Thoracic aorta (tissue), 2 donors: Measurements from ENCODE around the gene SP140. TPM values are rescaled to one million over a fixed set of nuclear protein-coding genes. Genes with fewer than 3 reads are reported as not detected.

Experiments
- ATAC-seq: fragments of 150-250 bp; one replicate; pipeline ENCODE4 v1.8.0; 2017; ENCODE audit warnings: low read depth; ENCODE audit not compliant: insufficient number of reproducible peaks, low FRiP score
- DNase-seq: peaks from one replicate; pipeline ENCODE4 v3.0.0-alpha.2; 2020; ENCODE audit warnings: low spot score
- H3K27ac ChIP-seq, 2 donors: fragments of 200-600 bp; sonication (generic); 1 replicate in 1 of 2; 2 replicates in 1 of 2; pipeline ENCODE4 v1.5.1; 2016; ENCODE audit warnings: mild to moderate bottlenecking in 2 of 2, moderate library complexity in 2 of 2
- H3K27me3 ChIP-seq: fragments of 200-600 bp; sonication (generic); replicated peaks from 2 replicates; pipeline ENCODE4 v1.6.0; 2016; ENCODE audit warnings: mild to moderate bottlenecking; ENCODE audit not compliant: insufficient read depth
- H3K36me3 ChIP-seq: fragments of 200-600 bp; sonication (generic); one replicate; pipeline ENCODE4 v1.5.1; 2016
- H3K4me1 ChIP-seq, 2 donors: fragments of 200-600 bp; sonication (generic); 1 replicate in 1 of 2; 2 replicates in 1 of 2; pipeline versions ENCODE4 v1.5.1 to v1.6.0; 2016; ENCODE audit warnings: low read depth in 2 of 2, mild to moderate bottlenecking in 1 of 2; ENCODE audit not compliant: control insufficient read depth in 1 of 2
- H3K4me3 ChIP-seq: fragments of 200-600 bp; sonication (generic); 2 replicates; pipeline ENCODE4 v1.5.1; 2016; ENCODE audit warnings: mild to moderate bottlenecking
- H3K9me3 ChIP-seq: fragments of 200-600 bp; sonication (generic); 2 replicates; pipeline ENCODE4 v1.5.1; 2016
- CTCF ChIP-seq: fragments of 200-600 bp; sonication (generic); IDR thresholded peaks from one replicate; pipeline ENCODE4 v1.5.1; 2019; ENCODE audit warnings: antibody characterized with exemption
- total RNA-seq, 2 donors: library from RNA; depleted of rRNA; stranded (reverse); fragments of >200 nt; gene quantifications; one replicate each; pipeline versions ENCODE4 v1.1.0 to v1.2.3, GENCODE V29; 2016

The SP140 gene
- total RNA-seq, 2 donors from 2014 or later = 0.95 to 8.5 TPM

GRCh38 chr2:230266638-230267037, 41.1 kb downstream of the SP140 start:
- Histone ChIP-seq H3K9me3 (no peaks in the 10 kb centered on the region), H3K36me3 (no peaks in the 10 kb centered on the region), H3K27ac (no peak overlapping the region), H3K4me3 (no peak overlapping the region), H3K4me1 (no peaks in the 10 kb centered on the region), H3K27me3 (no peaks in the 10 kb centered on the region)
- no peak for TF ChIP-seq CTCF
- DNase-seq (no peak), ATAC-seq (no peak)

- Histone ChIP-seq H3K27me3 (no peaks in the 10 kb centered on the region), H3K27ac (no peak overlapping the region), H3K4me3 (no peak overlapping the region), H3K9me3 (no peaks in the 10 kb centered on the region), H3K4me1 (no peaks in the 10 kb centered on the region), H3K36me3 (no peaks in the 10 kb centered on the region)
- no peak for DNase-seq
- TF ChIP-seq CTCF = no peak
- ATAC-seq = no peak
Measured at GRCh38 chr2:230267059-230267458, 41.5 kb downstream of the SP140 start.

GRCh38 chr2:230267556-230267955, 42.0 kb downstream of the SP140 start:
- ATAC-seq (no peak), DNase-seq (no peak)
- Histone ChIP-seq H3K4me3 (no peak overlapping the region), H3K27ac (no peak overlapping the region), H3K4me1 (no peaks in the 10 kb centered on the region), H3K36me3 (no peaks in the 10 kb centered on the region), H3K27me3 (no peaks in the 10 kb centered on the region), H3K9me3 (no peaks in the 10 kb centered on the region)
- no peak for TF ChIP-seq CTCF

- Histone ChIP-seq H3K27me3 (no peaks in the 10 kb centered on the region), H3K9me3 (no peaks in the 10 kb centered on the region), H3K4me1 (no peaks in the 10 kb centered on the region), H3K4me3 (no peak overlapping the region), H3K27ac (no peak overlapping the region), H3K36me3 (no peaks in the 10 kb centered on the region)
- no peak for ATAC-seq
- DNase-seq = no peak
- TF ChIP-seq CTCF = no peak
Measured at GRCh38 chr2:230268606-230269243, 43.2 kb downstream of the SP140 start.

- Histone ChIP-seq H3K27me3 (no peaks in the 10 kb centered on the region), H3K4me1 (no peaks in the 10 kb centered on the region), H3K4me3 (no peak overlapping the region), H3K27ac (no peak overlapping the region), H3K36me3 (no peaks in the 10 kb centered on the region), H3K9me3 (no peaks in the 10 kb centered on the region)
- no peak for TF ChIP-seq CTCF
- DNase-seq = no peak
- no peak for ATAC-seq
Measured at GRCh38 chr2:230269715-230270114, 44.2 kb downstream of the SP140 start.
